Activated CD4-positive, alpha-beta T cell treated with anti-CD3 and anti-CD28 coated beads, Interleukin-10, Interleukin-2, amounts not matched to agents 100 ng/mL and 50 ng/mL, durations not matched to agents 16 hours and 8 hours (primary cell): Measurements from ENCODE around the gene SLC38A3.

Experiments
- DNase-seq: peaks from one replicate; pipeline ENCODE4 v3.0.0-alpha.2; 2020

The SLC38A3 gene

DNA sequence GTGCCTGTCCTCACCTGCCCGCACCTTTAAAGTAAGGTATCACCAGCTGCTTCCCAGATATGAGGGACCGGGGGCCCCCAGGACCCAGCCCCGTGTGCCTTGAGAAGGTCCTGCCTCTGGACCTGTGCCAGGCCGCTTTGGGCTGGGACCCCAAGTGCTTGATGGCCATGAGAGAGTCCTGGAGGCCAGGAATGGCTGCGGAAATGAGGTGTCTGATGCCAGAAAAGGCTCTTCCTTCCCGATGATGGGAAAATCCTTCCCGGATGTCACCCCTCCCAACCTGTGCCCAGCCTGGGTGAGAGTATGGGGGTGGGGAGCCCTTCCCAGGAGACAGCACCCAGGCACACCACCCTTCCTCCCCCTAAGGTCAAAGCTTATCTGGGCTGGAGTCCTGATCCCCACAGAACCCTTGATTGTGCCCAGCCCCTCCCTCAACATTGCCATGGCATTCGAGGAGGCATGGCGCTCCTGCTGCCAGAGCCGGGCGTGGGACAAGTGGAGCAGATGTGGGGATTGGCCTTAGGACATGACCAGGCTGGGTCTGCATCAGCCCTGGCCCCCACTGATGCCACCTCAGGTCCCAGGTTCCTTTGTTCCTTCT lies 35.7 kb upstream of the SLC38A3 start:
- no peak for DNase-seq

DNA sequence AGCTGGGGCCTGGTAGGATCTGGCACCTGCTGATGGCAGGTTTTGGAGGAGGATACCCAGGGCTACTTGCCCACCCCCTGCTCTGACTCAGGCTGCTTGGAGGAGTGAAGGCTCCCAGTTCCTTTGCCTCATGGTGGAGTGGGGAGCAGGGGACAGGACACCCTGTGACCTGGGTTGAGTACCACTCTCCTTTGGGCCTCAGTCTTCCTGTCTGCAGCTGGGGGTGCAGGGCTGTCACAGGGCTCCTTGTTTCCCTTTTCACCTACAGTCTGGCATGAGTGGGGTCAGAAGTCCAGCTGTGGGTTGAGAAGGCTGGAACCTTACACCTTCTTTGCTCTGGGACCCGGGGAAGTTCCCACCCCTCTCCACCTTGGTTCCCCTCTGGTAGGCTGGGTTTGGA lies 35.2 kb upstream of the SLC38A3 start:
- DNase-seq = no peak

GRCh38 chr3:50170689-50171088 lies 34.4 kb upstream of the SLC38A3 start:
- DNase-seq = no peak

GRCh38 chr3:50171540-50172301 lies 33.4 kb upstream of the SLC38A3 start:
- DNase-seq = no peak

DNA sequence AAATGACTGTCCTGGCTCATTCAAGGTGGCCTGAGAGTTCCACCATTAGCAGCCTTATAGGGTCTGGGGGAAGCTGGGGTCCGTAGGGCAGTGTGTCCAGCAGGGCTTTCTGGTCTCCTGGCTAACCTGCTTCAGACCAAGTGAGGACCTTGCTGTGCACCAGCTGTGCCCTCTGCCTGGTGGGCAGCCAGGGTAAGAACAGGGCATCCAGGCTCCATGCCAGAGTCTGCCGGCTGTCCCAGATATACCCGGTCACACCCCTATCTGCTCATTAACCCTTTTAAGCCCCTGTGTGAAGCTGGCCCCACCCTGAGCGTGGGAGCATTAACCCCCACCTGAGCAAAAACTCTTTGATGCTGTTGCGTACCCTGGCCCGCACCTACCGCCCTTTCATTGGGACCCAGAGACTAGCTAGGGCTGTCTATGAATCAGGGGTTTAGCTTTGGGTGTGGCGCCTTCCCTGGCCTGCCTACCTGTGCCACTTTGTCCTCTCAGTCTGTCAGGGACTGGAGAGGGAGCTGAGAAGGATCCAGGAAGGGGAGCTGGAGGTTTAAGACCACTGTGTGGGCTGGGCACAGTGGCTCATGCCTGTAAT lies 32.3 kb upstream of the SLC38A3 start:
- no peak for DNase-seq

GRCh38 chr3:50173685-50174516 lies 31.2 kb upstream of the SLC38A3 start:
- no peak for DNase-seq

DNA sequence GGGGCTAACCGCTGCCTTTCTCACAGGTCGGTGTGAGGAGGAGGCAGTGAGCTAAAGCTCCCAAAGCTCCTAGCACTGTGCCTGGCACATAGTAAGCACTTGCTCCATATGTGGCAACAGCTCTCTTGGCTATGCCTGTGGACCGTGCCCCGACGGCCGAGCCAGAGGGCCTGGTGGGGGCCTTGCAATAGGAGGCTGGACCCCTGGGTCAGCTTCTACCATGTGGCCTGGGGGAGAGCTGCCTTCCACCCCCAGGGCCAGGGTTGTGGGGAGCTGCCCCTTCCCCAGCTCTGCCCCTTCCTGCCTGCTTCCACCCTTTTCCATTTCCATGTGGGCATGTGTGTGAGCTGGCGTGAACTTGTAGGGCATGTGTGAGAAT lies 30.6 kb upstream of the SLC38A3 start:
- no peak for DNase-seq

GRCh38 chr3:50174947-50175524 lies 30.0 kb upstream of the SLC38A3 start:
- DNase-seq = no peak

GRCh38 chr3:50177346-50177745 lies 27.7 kb upstream of the SLC38A3 start:
- DNase-seq = no peak

GRCh38 chr3:50179710-50180109 lies 25.4 kb upstream of the SLC38A3 start:
- DNase-seq = no peak

DNA sequence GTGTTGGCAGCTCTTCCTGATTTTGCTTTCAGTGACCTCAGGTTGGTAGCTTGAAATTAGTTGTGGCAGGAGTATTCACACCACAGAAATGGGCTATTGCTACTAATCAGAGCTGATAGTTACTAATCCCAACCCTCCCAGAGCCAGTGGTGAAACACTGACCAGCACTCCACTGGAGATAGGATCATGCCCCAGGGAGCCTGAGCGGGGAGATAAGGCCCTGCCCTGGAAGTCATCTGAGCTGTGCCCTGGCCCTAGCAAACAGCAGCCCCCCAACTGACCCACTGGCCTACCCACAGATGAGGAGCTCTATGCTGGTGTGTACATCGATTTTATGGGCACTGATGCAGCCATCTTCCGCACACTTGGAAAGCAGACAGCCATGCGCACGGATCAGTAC lies 23.1 kb upstream of the SLC38A3 start:
- no peak for DNase-seq

GRCh38 chr3:50182533-50183099 lies 22.5 kb upstream of the SLC38A3 start:
- DNase-seq = no peak

GRCh38 chr3:50183755-50184154 lies 21.3 kb upstream of the SLC38A3 start:
- no peak for DNase-seq

GRCh38 chr3:50184242-50184978 lies 20.7 kb upstream of the SLC38A3 start:
- no peak for DNase-seq

GRCh38 chr3:50185230-50185629 lies 19.8 kb upstream of the SLC38A3 start:
- DNase-seq = no peak

DNA sequence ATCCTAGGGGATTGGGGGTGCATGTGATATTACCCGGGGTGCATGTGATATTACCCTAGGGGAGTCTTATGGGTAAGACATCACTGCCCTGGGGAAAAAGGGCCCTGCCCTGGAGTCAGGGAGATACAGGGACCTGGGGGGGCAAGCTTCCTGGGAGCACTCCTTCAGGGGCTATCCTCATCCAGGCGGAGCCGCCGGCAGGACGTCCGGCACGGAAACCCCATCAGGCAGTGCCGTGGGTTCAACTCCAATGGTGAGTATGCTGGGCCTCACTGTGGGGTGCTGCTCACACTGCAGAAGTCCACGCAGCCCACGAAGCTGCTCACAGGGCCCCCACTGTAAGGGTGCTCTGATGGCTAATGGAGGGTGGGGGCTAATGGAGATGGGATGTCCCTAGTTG lies 19.0 kb upstream of the SLC38A3 start:
- DNase-seq = no peak

DNA sequence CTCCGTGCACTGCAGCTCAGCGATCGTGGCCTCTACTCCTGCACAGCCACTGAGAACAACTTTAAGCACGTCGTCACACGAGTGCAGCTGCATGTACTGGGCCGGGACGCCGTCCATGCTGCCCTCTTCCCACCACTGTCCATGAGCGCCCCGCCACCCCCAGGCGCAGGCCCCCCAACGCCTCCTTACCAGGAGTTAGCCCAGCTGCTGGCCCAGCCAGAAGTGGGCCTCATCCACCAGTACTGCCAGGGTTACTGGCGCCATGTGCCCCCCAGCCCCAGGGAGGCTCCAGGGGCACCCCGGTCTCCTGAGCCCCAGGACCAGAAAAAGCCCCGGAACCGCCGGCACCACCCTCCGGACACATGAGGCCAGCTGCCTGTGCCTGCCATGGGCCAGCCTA lies 17.3 kb upstream of the SLC38A3 start:
- no peak for DNase-seq

DNA sequence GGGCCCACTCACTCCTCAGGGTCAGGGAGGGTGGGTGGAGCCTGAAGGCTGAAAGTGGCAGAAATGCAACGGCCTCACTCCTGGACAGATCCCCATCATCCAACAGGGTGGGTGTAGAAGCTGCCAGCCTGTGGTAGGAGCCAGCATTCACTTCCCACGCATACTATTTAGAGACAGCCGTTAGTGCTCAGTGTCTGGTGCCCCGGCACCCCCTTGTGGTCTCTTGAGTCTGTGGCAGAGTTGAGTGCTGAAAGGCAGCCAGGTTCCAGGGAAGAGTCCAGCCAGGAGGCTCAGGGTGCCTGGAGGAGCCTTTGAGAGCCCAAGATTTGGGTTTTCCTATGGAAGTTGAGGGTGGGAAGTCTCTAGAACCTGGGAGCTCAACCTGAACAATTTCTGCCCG lies 15.8 kb upstream of the SLC38A3 start:
- peak; percentile 65 for DNase-seq

- DNase-seq = no peak
These were observed 15.1 kb upstream of the SLC38A3 start for GRCh38 chr3:50189989-50190388.

DNA sequence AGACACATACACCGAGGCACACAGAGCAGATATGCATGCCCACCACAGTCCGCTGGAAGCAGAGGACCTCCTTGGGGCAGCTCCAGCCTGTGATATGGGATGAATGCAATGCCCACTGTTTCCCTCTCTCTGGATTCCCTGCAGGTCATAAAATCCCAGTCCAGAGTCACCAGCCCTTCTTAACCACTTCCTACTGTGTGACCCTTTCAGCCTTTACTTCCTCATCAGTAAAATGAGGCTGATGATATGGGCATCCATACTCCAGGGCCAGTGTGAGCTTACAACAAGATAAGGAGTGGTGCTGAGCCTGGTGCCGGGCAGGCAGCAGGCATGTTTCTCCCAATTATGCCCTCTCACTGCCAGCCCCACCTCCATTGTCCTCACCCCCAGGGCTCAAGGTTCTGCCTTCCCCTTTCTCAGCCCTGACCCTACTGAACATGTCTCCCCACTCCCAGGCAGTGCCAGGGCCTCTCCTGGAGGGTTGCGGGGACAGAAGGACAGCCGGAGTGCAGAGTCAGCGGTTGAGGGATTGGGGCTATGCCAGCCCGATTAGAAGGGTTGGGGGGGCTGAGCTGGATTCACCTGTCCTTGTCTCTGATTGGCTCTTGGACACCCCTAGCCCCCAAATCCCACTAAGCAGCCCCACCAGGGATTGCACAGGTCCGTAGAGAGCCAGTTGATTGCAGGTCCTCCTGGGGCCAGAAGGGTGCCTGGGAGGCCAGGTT lies 14.0 kb upstream of the SLC38A3 start, which contains the start of gene GNAT1:
GNAT1 (plus strand) TSS at position 675 of the 725 bp plus-strand sequence. CDS start 116 bp downstream, outside the sequence.
- no peak for DNase-seq

DNA sequence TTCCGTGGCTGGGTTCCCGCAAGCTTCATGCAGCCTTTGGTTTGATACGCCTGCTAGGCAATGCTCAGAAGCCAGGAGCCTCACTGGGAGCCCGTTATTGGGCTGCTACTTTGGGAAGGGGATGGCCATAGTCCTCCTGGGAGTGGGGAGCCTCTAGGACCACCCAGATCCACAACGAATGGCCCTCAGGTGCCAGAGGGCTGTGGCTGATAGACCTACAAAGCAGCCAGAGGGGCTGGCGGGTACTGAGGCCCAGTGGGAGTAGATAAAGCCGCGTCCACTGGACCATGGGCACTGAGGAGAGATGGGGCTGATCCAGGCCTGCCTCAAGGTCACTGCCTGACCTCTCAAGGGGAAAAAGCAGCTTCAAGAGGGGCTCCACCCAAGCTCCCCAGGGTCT lies 12.9 kb upstream of the SLC38A3 start:
- DNase-seq = no peak
